Hepatocyte (in vitro differentiated cells): ENCODE measurements around the gene ASS1. TPM values are rescaled to one million over a fixed set of nuclear protein-coding genes. Genes with fewer than 3 reads are reported as not detected.

ENCODE experiments used
- DNase-seq: peaks from one replicate; pipeline ENCODE4 v3.0.0-alpha.2; 2016; ENCODE audit warnings: low spot score
- H2AFZ ChIP-seq: fragments of 200-600 bp; sonication (generic); 2 replicates; pipeline ENCODE4 v1.6.0; 2016; ENCODE audit warnings: antibody characterized with exemption, mild to moderate bottlenecking
- H3K27ac ChIP-seq: fragments of 200-600 bp; sonication (generic); 2 replicates; pipeline ENCODE4 v1.5.1; 2016; ENCODE audit warnings: mild to moderate bottlenecking
- H3K27me3 ChIP-seq: fragments of 200-600 bp; sonication (generic); 2 replicates; pipeline ENCODE4 v1.6.1; 2016
- H3K36me3 ChIP-seq: fragments of 200-600 bp; sonication (generic); replicated peaks from 2 replicates; pipeline ENCODE4 v1.5.1; 2016; ENCODE audit warnings: low read depth; ENCODE audit not compliant: insufficient read depth
- H3K4me1 ChIP-seq: fragments of 200-600 bp; sonication (generic); 2 replicates; pipeline ENCODE4 v1.5.1; 2016; ENCODE audit warnings: mild to moderate bottlenecking, moderate library complexity; ENCODE audit not compliant: insufficient read depth
- H3K4me2 ChIP-seq: fragments of 200-600 bp; sonication (generic); 2 replicates; pipeline ENCODE4 v1.6.0; 2016
- H3K4me3 ChIP-seq: fragments of 200-600 bp; sonication (generic); 2 replicates; pipeline ENCODE4 v1.5.1; 2016; ENCODE audit warnings: mild to moderate bottlenecking
- H3K79me2 ChIP-seq: fragments of 200-600 bp; sonication (generic); 2 replicates; pipeline ENCODE4 v1.6.0; 2017; ENCODE audit warnings: mild to moderate bottlenecking
- H3K9me2 ChIP-seq: fragments of 200-600 bp; sonication (generic); replicated peaks from 2 replicates; pipeline ENCODE4 v1.6.0; 2017; ENCODE audit warnings: mild to moderate bottlenecking; ENCODE audit not compliant: insufficient read depth
- H3K9me3 ChIP-seq: fragments of 200-600 bp; sonication (generic); 2 replicates; pipeline ENCODE4 v1.5.1; 2016; ENCODE audit warnings: low read depth, mild to moderate bottlenecking
- H4K20me1 ChIP-seq: fragments of 200-600 bp; sonication (generic); 2 replicates; pipeline ENCODE4 v1.6.0; 2016; ENCODE audit warnings: mild to moderate bottlenecking; ENCODE audit not compliant: insufficient read depth, poor library complexity, severe bottlenecking
- CTCF ChIP-seq: fragments of 200-600 bp; sonication (generic); IDR thresholded peaks from 2 replicates; pipeline ENCODE4 v1.5.1; 2016; ENCODE audit warnings: antibody characterized with exemption, mild to moderate bottlenecking; ENCODE audit not compliant: poor library complexity
- EZH2 ChIP-seq: fragments of 200-600 bp; sonication (generic); IDR thresholded peaks from 2 replicates; pipeline ENCODE4 v1.6.1; 2016; ENCODE audit warnings: antibody characterized with exemption, mild to moderate bottlenecking, borderline replicate concordance
- EZH2phosphoT487 ChIP-seq: fragments of 200-600 bp; sonication (generic); IDR thresholded peaks from one replicate; pipeline ENCODE4 v1.6.1; 2018; ENCODE audit warnings: antibody characterized with exemption, mild to moderate bottlenecking, low read depth, moderate library complexity; ENCODE audit not compliant: unreplicated experiment, severe bottlenecking
- WGBS: methylation state at CpG from one replicate; pipeline ENCODE4 v1.1.6; 2016; ENCODE audit warnings: low lambda C conversion rate; ENCODE audit errors: missing lambda C conversion rate; 5-methylcytosine and 5-hydroxymethylcytosine counted together
- polyA plus RNA-seq: library from polyadenylated mRNA; unstranded; fragments of >200 nt; fragmentation: Nextera tagmentation; extraction: Ambion mirVana; gene quantifications from 2 replicates; pipeline ENCODE4 v1.2.1, GENCODE V29; 2016
- total RNA-seq: library from RNA; depleted of rRNA; stranded (reverse); fragments of >200 nt; gene quantifications from 2 replicates; pipeline ENCODE4 v1.2.3, GENCODE V29; 2014

ASS1 gene
- total and polyA plus RNA-seq, 2 experiments from 2014 or later, result 145 to 292 TPM

GRCh38 chr9:130500340-130501180 lies 55.8 kb downstream of the ASS1 start:
- Histone ChIP-seq H4K20me1 (no peaks in the 10 kb centered on the region), H3K4me3 (no peak overlapping the region), H3K27me3 (no peaks in the 10 kb centered on the region), H3K9me2 (no peaks in the 10 kb centered on the region), H3K27ac (peak overlapping the region; percentile 99), H3K4me1 (peaks cover 31% of the 10 kb centered on the region), H3K36me3 (no peaks in the 10 kb centered on the region), H3K79me2 (no peaks in the 10 kb centered on the region), H3K9me3 (no peaks in the 10 kb centered on the region), H3K4me2 (peak overlapping the region; percentile 35), H2AFZ (no peak overlapping the region)
- TF ChIP-seq EZH2phosphoT487 (no peak), EZH2 (no peak), CTCF (no peak)
- 48% methylated on average over 12 of the region's 12 CpGs for WGBS
- peak; percentile 39 for DNase-seq

GRCh38 chr9:130501639-130502038 lies 56.9 kb downstream of the ASS1 start:
- H2AFZ ChIP-seq, result no peak overlapping the region
- WGBS, result 97% methylated on average over 9 of the region's 9 CpGs
- no peaks in the 10 kb centered on the region for H4K20me1 ChIP-seq
- TF ChIP-seq CTCF (no peak), EZH2phosphoT487 (no peak)
- H3K27ac ChIP-seq, result peak overlapping the region; percentile 99
- no peak overlapping the region for H3K4me3 ChIP-seq
- H3K4me1 ChIP-seq, result peaks cover 31% of the 10 kb centered on the region
- H3K36me3 ChIP-seq, result no peaks in the 10 kb centered on the region
- no peaks in the 10 kb centered on the region for H3K9me3 ChIP-seq
- H3K4me2 ChIP-seq, result no peak overlapping the region
- no peaks in the 10 kb centered on the region for H3K79me2 ChIP-seq
- DNase-seq, result no peak
- no peaks in the 10 kb centered on the region for H3K27me3 ChIP-seq
- H3K9me2 ChIP-seq, result no peaks in the 10 kb centered on the region

- no peak for TF ChIP-seq EZH2
- no peak for TF ChIP-seq CTCF
- TF ChIP-seq EZH2phosphoT487, result no peak
These were observed 63.5 kb downstream of the ASS1 start for GRCh38 chr9:130508218-130508617.

More at GRCh38 chr9:130508218-130508617, 63.5 kb downstream of the ASS1 start:
- DNase-seq, result no peak
- Histone ChIP-seq H3K4me3 (no peak overlapping the region), H3K9me3 (no peaks in the 10 kb centered on the region), H3K27ac (no peak overlapping the region), H3K27me3 (no peaks in the 10 kb centered on the region), H3K4me1 (no peaks in the 10 kb centered on the region), H2AFZ (no peak overlapping the region), H3K79me2 (no peaks in the 10 kb centered on the region), H4K20me1 (no peaks in the 10 kb centered on the region), H3K4me2 (no peak overlapping the region), H3K36me3 (no peaks in the 10 kb centered on the region), H3K9me2 (no peaks in the 10 kb centered on the region)
- 60% methylated on average over 2 of the region's 2 CpGs for WGBS
